GM12801 (cell line): ENCODE data around the gene DNAJB1.

Experiments
- TF ChIP-seq, protein P1 (sequence below): IDR thresholded peaks from one replicate; pipeline ENCODE4 v1.5.1; 2011; ENCODE audit warnings: control low read depth; ENCODE audit not compliant: insufficient read length; ENCODE audit errors: extremely low read depth

Gene DNAJB1

GRCh38 chr19:14530005-14530348 is 11.8 kb upstream of the DNAJB1 start:
- TF ChIP-seq, protein P1, sequence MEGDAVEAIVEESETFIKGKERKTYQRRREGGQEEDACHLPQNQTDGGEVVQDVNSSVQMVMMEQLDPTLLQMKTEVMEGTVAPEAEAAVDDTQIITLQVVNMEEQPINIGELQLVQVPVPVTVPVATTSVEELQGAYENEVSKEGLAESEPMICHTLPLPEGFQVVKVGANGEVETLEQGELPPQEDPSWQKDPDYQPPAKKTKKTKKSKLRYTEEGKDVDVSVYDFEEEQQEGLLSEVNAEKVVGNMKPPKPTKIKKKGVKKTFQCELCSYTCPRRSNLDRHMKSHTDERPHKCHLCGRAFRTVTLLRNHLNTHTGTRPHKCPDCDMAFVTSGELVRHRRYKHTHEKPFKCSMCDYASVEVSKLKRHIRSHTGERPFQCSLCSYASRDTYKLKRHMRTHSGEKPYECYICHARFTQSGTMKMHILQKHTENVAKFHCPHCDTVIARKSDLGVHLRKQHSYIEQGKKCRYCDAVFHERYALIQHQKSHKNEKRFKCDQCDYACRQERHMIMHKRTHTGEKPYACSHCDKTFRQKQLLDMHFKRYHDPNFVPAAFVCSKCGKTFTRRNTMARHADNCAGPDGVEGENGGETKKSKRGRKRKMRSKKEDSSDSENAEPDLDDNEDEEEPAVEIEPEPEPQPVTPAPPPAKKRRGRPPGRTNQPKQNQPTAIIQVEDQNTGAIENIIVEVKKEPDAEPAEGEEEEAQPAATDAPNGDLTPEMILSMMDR, result no peak

- TF ChIP-seq, protein P1, result no peak
These were observed 11.2 kb upstream of the DNAJB1 start, which contains the start of gene TECR for GRCh38 chr19:14529254-14530004. TECR (plus strand) TSS chr19:14529594; CDS start chr19:14529697, 103 bp downstream.

DNA sequence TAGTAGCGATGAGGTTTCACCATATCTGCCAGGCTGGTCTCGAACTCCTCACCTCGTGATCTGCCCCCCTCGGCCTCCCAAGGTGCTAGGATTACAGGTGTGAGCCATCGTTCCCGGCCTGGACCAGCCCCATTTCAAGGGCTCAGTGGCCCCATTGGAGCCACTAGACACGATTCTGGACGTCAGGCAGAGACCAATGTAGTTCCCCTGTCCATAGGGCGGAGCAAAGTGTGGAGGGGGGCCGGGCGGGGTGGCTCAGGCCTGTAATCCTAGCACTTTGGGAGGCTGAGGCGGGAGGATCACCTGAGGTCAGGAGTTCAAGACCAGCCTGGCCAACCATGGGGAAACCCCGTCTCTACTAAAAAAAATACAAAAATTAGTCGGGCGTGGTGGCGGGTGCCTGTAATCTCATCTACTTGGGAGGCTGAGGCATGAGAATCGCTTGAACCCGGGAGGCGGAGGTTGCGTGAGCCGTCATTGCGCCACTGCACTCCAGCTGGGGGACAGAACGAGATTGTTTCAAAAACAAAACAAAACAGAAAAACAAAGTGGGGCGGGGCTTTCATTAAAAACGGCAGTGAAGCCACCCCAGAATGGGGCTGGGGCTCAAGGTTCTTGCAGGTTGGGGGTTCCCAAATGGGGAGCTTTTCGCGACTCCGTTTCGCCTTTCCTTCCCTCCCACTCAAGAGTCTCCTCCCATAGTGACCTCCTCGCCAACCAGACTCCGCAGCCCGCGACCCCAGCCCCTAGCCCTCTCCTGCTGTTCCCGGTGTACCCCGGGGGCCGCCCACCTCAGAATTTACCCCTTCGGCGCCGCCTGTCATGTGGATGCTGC is 10.4 kb upstream of the DNAJB1 start:
- TF ChIP-seq, protein P1, result no peak

- TF ChIP-seq, protein P1, result no peak
These were observed 8.2 kb upstream of the DNAJB1 start for GRCh38 chr19:14526423-14526822.

DNA sequence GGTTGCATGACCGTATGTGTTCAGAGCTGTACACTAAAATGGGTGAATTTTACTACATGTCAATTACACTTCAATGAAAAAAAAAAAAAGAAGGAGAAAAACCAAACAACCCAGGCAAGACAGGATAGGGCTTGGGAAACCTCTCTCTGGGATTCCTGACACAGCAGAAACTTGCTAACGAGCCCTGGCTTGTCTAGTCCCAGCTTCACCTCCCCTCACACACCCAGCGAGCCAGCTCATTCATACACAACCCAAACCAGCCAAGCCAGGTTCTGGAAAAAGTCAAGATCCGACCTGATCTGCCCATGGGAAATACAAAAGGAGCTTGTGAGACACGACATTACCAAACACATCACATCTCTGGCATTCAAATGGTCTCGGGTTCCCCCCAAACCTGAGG is 7.5 kb upstream of the DNAJB1 start:
- TF ChIP-seq, protein P1, result no peak

- TF ChIP-seq, protein P1, result no peak
These were observed 2.3 kb upstream of the DNAJB1 start for GRCh38 chr19:14520543-14520942.

DNA sequence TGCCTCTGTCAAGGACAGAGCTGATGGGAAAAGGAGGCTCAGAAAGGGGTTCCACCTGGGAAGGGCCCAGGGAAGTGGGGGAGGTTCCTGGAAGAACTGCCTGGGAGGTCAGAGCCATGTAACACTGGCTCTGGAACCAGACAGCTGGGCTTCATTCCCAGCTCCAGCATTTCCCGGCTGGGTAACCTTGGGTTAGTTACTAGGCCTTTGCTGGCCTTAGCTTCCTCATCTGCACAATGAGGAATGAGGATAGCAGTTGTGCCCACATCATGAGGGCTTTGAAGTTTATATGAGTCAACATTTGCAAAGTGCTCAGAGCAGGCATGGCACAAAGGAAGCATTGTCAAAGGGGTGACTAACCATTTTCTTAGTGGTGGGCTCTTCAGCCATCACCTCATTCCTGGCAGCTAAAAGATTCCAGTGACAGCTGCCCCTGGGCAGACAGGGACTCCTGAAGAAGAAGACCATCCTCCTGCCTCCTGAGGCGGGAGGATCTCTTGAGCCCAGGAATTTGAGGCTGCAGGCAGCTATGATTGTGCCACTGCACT is 1.7 kb upstream of the DNAJB1 start:
- TF ChIP-seq, protein P1, result no peak
